ENCODE measurements around the gene PAQR5.

DNA sequence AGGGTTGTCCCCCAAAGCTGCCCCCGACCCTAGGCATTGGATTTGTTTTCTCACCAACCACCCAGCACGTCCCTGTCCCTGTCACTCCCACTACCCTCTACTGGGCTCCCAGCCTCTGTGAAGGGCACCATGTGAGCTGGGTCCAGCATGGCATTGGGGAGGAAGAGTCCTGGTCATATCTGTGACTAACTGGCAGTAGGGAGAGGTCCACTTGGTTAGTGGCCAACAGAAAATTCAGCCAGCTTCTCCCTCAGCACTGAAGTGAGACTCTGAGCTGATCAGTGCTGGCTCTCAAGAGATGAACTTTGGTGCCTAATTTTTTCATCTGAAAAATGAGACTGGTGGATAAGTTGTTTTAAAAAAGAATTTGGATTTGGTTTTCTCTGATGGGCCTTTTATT, 104.1 kb downstream of the PAQR5 start:
- TF ChIP-seq, protein P1, sequence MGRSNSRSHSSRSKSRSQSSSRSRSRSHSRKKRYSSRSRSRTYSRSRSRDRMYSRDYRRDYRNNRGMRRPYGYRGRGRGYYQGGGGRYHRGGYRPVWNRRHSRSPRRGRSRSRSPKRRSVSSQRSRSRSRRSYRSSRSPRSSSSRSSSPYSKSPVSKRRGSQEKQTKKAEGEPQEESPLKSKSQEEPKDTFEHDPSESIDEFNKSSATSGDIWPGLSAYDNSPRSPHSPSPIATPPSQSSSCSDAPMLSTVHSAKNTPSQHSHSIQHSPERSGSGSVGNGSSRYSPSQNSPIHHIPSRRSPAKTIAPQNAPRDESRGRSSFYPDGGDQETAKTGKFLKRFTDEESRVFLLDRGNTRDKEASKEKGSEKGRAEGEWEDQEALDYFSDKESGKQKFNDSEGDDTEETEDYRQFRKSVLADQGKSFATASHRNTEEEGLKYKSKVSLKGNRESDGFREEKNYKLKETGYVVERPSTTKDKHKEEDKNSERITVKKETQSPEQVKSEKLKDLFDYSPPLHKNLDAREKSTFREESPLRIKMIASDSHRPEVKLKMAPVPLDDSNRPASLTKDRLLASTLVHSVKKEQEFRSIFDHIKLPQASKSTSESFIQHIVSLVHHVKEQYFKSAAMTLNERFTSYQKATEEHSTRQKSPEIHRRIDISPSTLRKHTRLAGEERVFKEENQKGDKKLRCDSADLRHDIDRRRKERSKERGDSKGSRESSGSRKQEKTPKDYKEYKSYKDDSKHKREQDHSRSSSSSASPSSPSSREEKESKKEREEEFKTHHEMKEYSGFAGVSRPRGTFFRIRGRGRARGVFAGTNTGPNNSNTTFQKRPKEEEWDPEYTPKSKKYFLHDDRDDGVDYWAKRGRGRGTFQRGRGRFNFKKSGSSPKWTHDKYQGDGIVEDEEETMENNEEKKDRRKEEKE (IDR thresholded peaks at IDR 0.05; ENCODE audit: borderline replicate concordance in 1 of 2, control insufficient read depth in 1 of 2, low read depth in 2 of 2, low read length in 1 of 2), result no peak
- TF ChIP-seq, protein P2, sequence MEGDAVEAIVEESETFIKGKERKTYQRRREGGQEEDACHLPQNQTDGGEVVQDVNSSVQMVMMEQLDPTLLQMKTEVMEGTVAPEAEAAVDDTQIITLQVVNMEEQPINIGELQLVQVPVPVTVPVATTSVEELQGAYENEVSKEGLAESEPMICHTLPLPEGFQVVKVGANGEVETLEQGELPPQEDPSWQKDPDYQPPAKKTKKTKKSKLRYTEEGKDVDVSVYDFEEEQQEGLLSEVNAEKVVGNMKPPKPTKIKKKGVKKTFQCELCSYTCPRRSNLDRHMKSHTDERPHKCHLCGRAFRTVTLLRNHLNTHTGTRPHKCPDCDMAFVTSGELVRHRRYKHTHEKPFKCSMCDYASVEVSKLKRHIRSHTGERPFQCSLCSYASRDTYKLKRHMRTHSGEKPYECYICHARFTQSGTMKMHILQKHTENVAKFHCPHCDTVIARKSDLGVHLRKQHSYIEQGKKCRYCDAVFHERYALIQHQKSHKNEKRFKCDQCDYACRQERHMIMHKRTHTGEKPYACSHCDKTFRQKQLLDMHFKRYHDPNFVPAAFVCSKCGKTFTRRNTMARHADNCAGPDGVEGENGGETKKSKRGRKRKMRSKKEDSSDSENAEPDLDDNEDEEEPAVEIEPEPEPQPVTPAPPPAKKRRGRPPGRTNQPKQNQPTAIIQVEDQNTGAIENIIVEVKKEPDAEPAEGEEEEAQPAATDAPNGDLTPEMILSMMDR (IDR thresholded peaks at IDR 0.05 in 2 of 3, conservative IDR thresholded peaks at IDR 0.05 in 1 of 3; ENCODE audit: insufficient read depth in 2 of 3, low read depth in 1 of 3, low read length in 3 of 3), result no peak
- TF ChIP-seq ZNF644 (tag; IDR thresholded peaks at IDR 0.05; ENCODE audit: low read depth) (no peak), ZFPM2 (CRISPR knock-in tag; IDR thresholded peaks at IDR 0.05) (no peak), EP300 (IDR thresholded peaks at IDR 0.05; ENCODE audit: low read length) (no peak), RCOR1 (IDR thresholded peaks at IDR 0.05; ENCODE audit: borderline replicate concordance in 1 of 2, low read depth in 2 of 2, low read length in 2 of 2) (no peak), NR2C2 (CRISPR knock-in tag; IDR thresholded peaks at IDR 0.05) (no peak), NR2C2 (tag; IDR thresholded peaks at IDR 0.05) (no peak), NCOA2 (IDR thresholded peaks at IDR 0.05; ENCODE audit: partially characterized antibody in 2 of 2) (no peak), ZNF274 (IDR thresholded peaks at IDR 0.05; ENCODE audit: borderline replicate concordance, low read depth, low read length) (no peak), MITF (IDR thresholded peaks at IDR 0.05) (no peak), ZNF212 (CRISPR knock-in tag; IDR thresholded peaks at IDR 0.05) (no peak), POLR2AphosphoS5 (IDR thresholded peaks at IDR 0.05; ENCODE audit: control insufficient read depth, insufficient read depth, low read depth, low read length) (no peak)
- TF ChIP-seq, protein P3, sequence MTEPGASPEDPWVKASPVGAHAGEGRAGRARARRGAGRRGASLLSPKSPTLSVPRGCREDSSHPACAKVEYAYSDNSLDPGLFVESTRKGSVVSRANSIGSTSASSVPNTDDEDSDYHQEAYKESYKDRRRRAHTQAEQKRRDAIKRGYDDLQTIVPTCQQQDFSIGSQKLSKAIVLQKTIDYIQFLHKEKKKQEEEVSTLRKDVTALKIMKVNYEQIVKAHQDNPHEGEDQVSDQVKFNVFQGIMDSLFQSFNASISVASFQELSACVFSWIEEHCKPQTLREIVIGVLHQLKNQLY (CRISPR knock-in tag; conservative IDR thresholded peaks at IDR 0.05), result no peak
- TF ChIP-seq, protein P4, sequence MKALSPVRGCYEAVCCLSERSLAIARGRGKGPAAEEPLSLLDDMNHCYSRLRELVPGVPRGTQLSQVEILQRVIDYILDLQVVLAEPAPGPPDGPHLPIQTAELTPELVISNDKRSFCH (CRISPR knock-in tag; IDR thresholded peaks at IDR 0.05), result no peak
- TF ChIP-seq, protein P4 (tag; IDR thresholded peaks at IDR 0.05), result no peak
